C4-2B (cell line): Measurements from ENCODE around the gene ZNF865.

Experiments used
- CTCF ChIP-seq: fragments of 450-650 bp; conservative IDR thresholded peaks from 2 replicates; pipeline ENCODE4 v1.5.1; 2017; ENCODE audit warnings: mild to moderate bottlenecking
- ZFX ChIP-seq: fragments of 450-650 bp; IDR thresholded peaks from 2 replicates; pipeline ENCODE4 v1.6.1; 2017

GRCh38 chr19:55637534-55637933, 32.1 kb downstream of the ZNF865 start:
- TF ChIP-seq CTCF (no peak), ZFX (no peak)
